ENCODE measurements around the gene ALG2. TPM values are rescaled to one million over a fixed set of nuclear protein-coding genes. Genes with fewer than 3 reads are reported as not detected.

Gene ALG2
- polyA plus RNA-seq, 3 donors: 15.9 to 25.5 (median 23.6) TPM

GRCh38 chr9:99253134-99253533, 31.4 kb upstream of the ALG2 start:
- Histone ChIP-seq H3K9ac (ENCODE audit: insufficient read depth, low read length, poor library complexity, severe bottlenecking) (no peak overlapping the region), H3K79me2 (ENCODE audit: insufficient read depth, low read length) (no peaks in the 10 kb centered on the region), H3K4me1 (ENCODE audit: control insufficient read depth in 1 of 2, insufficient read depth in 2 of 2, low read length in 2 of 2) (no peaks in the 10 kb centered on the region), H3K27me3 (ENCODE audit: control insufficient read depth in 2 of 2, insufficient read depth in 2 of 2, low read length in 2 of 2) (no peaks in the 10 kb centered on the region), H3K4me3 (replicated peaks in 1 of 3; ENCODE audit: low read depth in 2 of 3, low read length in 3 of 3) (no peak overlapping the region), H3K9me3 (replicated peaks in 1 of 2; ENCODE audit: control insufficient read depth in 1 of 2, insufficient read depth in 1 of 2, low read length in 2 of 2) (no peaks in the 10 kb centered on the region), H2AFZ (ENCODE audit: insufficient read depth, low read depth, low read length, poor library complexity, severe bottlenecking) (no peak overlapping the region), H3K4me2 (replicated peaks; ENCODE audit: extremely low read depth, low read length, poor library complexity, severe bottlenecking) (no peak overlapping the region), H4K20me1 (ENCODE audit: insufficient read depth, low read length) (no peaks in the 10 kb centered on the region), H3K36me3 (replicated peaks in 1 of 2; ENCODE audit: control insufficient read depth in 1 of 2, insufficient read depth in 2 of 2, low read length in 2 of 2) (no peaks in the 10 kb centered on the region), H3K27ac (ENCODE audit: low read depth in 1 of 2, low read length in 2 of 2) (no peak overlapping the region)
- no peak for DNase-seq
- TF ChIP-seq CTCF (IDR thresholded peaks at IDR 0.05): no peak
- intact Hi-C loops (cut with micrococcal nuclease): no loop called here
- peak overlapping the region in 1 of 7 donors; percentile 46 for H3K27ac Mint-ChIP-seq
- H3K4me3 Mint-ChIP-seq: no peak overlapping the region
- no peaks in the 10 kb centered on the region for H3K36me3 Mint-ChIP-seq
- peaks cover 0 to 5% (median 4%) of the 10 kb centered on the region in 3 donors for H3K27me3 Mint-ChIP-seq (ENCODE audit: low read depth in 3 of 3)
- no peaks in the 10 kb centered on the region for H3K9me3 Mint-ChIP-seq
- H3K4me1 Mint-ChIP-seq: peaks cover 10% of the 10 kb centered on the region
- WGBS (ENCODE audit: insufficient coverage): no CpG with 5 or more reads among the region's 2 CpGs

- Histone ChIP-seq H3K4me2 (replicated peaks; ENCODE audit: extremely low read depth, low read length, poor library complexity, severe bottlenecking) (no peak overlapping the region), H4K20me1 (ENCODE audit: insufficient read depth, low read length) (no peaks in the 10 kb centered on the region), H2AFZ (ENCODE audit: insufficient read depth, low read depth, low read length, poor library complexity, severe bottlenecking) (no peak overlapping the region), H3K9ac (ENCODE audit: insufficient read depth, low read length, poor library complexity, severe bottlenecking) (no peak overlapping the region), H3K36me3 (replicated peaks in 1 of 2; ENCODE audit: control insufficient read depth in 1 of 2, insufficient read depth in 2 of 2, low read length in 2 of 2) (no peaks in the 10 kb centered on the region), H3K4me1 (ENCODE audit: control insufficient read depth in 1 of 2, insufficient read depth in 2 of 2, low read length in 2 of 2) (no peaks in the 10 kb centered on the region), H3K9me3 (replicated peaks in 1 of 2; ENCODE audit: control insufficient read depth in 1 of 2, insufficient read depth in 1 of 2, low read length in 2 of 2) (no peaks in the 10 kb centered on the region), H3K27ac (ENCODE audit: low read depth in 1 of 2, low read length in 2 of 2) (no peak overlapping the region), H3K27me3 (ENCODE audit: control insufficient read depth in 2 of 2, insufficient read depth in 2 of 2, low read length in 2 of 2) (no peaks in the 10 kb centered on the region), H3K4me3 (replicated peaks in 1 of 3; ENCODE audit: low read depth in 2 of 3, low read length in 3 of 3) (no peak overlapping the region), H3K79me2 (ENCODE audit: insufficient read depth, low read length) (no peaks in the 10 kb centered on the region)
- H3K9me3 Mint-ChIP-seq: no peaks in the 10 kb centered on the region
- no peak for DNase-seq
- intact Hi-C loops (cut with micrococcal nuclease): no loop called here
- 100% methylated on average over 2 of the region's 4 CpGs for WGBS (ENCODE audit: insufficient coverage)
- peaks cover 0 to 4% (median 2%) of the 10 kb centered on the region in 3 donors for H3K27me3 Mint-ChIP-seq (ENCODE audit: low read depth in 3 of 3)
- no peak overlapping the region for H3K27ac Mint-ChIP-seq
- no peak overlapping the region for H3K4me3 Mint-ChIP-seq
- H3K4me1 Mint-ChIP-seq: peaks cover 10% of the 10 kb centered on the region
- no peaks in the 10 kb centered on the region for H3K36me3 Mint-ChIP-seq
- no peak for TF ChIP-seq CTCF (IDR thresholded peaks at IDR 0.05)
These were observed 29.4 kb upstream of the ALG2 start for GRCh38 chr9:99251157-99251556.
